ENCODE results near the gene KAZALD1.
A peak's percentile ranks its signal among the peaks of the same experiment; 100 is the strongest.
"Not testable (repeated sequence)": the region's sequence is repeated elsewhere in the genome, so short reads cannot be mapped to it uniquely, and the experiment has no call there.

Gene KAZALD1

GRCh38 chr10:101030496-101031127 is 31.2 kb upstream of the KAZALD1 start:
- no peak for DNase-seq

DNA sequence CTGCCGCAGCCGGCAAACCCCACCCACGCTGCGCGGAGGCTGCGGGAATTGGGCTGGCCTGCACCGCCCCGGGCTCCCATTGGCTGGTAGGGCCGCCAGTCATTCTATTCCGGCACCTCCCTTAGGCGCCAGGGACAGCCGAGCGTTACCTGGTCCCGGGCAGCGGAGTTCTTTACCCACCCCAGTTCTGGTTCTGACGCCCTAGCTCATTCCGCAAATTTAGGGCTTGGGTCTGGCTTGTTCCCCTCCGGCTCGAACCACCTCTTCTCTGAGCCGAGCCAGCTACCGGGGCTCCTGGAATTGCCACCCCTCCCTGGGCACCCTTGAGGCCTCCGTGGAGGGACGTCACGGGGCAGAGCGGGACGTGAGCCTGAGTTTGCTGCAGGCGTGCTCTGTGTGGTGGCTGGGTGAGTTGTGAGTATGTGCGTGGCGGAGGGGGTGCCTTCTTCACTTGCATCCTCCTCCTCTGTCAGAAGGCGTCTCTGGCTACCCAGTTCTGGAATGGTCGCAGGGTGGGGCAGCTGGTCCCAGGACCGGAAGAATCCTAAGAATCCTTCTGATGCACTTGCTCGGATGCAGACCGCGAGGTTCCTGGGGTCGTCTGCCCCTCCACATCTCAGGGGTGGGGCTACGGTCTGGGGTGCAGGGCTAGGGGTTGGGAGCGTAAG is 30.5 kb upstream of the KAZALD1 start, which contains the start of the genes PDZD7 and SFXN3:
PDZD7 (minus strand) TSS at position 2 of the 668 bp plus-strand sequence. CDS start 910 bp downstream, outside the sequence.
SFXN3 (plus strand) TSS at position 107 of the 668 bp plus-strand sequence. CDS start 3,461 bp downstream, outside the sequence.
- peak; percentile 50 for DNase-seq

- DNase-seq, result no peak
These were observed 29.8 kb upstream of the KAZALD1 start for GRCh38 chr10:101031796-101032636.

DNA sequence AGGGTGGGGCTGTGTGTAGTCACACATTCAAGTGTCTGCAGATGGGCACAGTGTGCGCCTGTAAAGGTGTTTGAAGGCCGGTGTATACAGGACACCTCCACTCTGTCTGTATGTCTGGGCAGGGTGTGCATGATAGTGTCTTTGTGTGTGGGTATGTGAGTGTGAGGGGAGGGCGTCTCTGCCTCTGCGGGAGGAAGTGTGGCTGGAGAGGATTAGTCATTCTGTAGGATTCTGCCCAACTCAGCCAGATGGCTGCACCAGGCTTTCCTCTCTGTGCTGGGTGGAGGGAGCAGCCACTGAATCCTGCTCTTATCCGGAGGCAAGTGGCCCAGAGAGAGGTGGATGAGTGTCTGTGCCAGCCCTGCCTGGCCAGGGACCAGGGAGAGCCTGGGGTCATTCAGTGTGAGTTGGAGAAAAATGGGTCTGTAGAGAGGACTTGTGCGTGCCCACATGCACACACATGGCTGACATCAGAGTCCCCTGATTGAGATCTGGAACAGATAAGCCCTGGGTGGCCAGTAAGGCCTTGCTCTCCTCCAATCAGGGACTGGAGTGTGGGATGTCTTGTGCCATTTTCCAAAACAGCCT is 29.1 kb upstream of the KAZALD1 start:
- no peak for DNase-seq

DNA sequence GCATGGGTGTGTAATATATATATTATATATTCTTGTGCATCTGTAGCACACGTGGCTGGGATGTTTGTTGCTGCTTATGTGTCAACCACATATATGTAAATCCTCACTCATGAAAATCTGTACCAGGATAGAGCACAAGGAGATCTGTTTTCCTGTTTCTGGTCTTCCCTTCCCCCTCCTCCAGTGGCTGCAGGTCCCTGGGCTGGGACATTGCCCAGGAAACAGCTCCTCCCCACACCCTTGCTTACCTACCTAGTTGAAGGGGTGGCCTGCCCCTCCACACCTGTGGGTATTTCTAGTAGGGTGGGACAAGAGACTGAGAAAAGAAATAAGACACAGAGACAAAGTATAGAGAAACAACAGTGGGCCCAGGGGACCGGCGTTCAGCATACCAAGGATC is 28.5 kb upstream of the KAZALD1 start:
- DNase-seq, result no peak

DNA sequence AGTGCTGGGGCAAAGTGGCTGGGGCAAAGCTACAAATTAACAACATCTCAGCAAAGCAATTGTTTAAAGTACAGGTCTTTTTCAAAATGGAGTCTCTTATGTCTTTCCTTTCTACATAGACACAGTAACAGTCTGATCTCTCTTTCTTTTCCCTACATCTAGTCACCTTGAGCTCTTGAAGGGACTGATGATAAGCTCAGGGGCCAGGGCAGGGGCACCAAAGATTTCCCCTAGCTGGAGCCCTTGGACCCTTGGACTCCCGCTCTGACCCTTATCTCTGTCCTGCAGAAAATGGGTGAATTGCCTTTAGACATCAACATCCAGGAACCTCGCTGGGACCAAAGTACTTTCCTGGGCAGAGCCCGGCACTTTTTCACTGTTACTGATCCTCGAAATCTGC is 27.4 kb upstream of the KAZALD1 start:
- not testable (repeated sequence) for DNase-seq

- DNase-seq, result no peak
These were observed 26.5 kb upstream of the KAZALD1 start for GRCh38 chr10:101035314-101035713.

GRCh38 chr10:101035916-101036702 is 25.7 kb upstream of the KAZALD1 start:
- DNase-seq, result no peak

- no peak for DNase-seq
These were observed 25.1 kb upstream of the KAZALD1 start for GRCh38 chr10:101036726-101037125.

GRCh38 chr10:101038484-101038883 is 23.3 kb upstream of the KAZALD1 start:
- no peak for DNase-seq

GRCh38 chr10:101040061-101040460 is 21.7 kb upstream of the KAZALD1 start:
- DNase-seq, result no peak

GRCh38 chr10:101040851-101041250 is 20.9 kb upstream of the KAZALD1 start:
- DNase-seq, result no peak

- peak; percentile 43 for DNase-seq
These were observed 20.5 kb upstream of the KAZALD1 start for GRCh38 chr10:101041252-101041761.

- no peak for DNase-seq
These were observed 19.7 kb upstream of the KAZALD1 start for GRCh38 chr10:101042118-101042517.

DNA sequence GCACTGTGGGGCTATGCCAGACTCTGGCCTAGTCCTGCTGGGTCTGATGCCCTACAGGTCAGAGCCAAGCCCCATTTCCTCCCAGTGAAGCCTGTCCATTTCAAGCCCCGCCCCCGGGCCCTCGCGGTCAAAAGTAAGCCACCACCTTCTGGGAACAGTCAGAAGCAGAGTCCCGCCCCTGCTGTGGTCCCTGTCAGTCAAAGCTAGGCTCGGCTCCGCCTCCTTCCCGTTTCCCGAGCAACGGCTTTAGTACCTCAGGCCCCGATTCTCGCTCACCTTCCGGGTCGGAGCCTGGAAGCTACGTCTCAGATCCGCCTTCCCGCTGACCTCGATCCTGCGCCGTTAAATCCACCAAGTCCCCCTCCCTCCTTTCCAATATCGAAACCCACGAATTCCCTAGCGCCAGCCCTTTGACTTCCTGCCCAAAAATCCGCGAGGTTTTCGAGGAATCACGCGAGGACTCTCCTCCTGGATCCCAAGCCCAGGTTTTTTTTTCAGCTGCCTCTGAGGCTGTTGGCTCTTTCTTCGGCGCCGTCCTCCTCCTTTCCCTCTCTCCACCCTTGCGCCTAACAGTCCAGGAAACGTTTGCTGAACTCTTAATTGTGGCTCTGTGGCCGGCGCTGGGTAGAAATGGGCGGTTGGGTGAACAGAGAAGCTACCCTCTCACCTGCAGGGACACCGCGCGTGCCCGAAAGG is 19.0 kb upstream of the KAZALD1 start:
- DNase-seq, result peak; percentile 95

DNA sequence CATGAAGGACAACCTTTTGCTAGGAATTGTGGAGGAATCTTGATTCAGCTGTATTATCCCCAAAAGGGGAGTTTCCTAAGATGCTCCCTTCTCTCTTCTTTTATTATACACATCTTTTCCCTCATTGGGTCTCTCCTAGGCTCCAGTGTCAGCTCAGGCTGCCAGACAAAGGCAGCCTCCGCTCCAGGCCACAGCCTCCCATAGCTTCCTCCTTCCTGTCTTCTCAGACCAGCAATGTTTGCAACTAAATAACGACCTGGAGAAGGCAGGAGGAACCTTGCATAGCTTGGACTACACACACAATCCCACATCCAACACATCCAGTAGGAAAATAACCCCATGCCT is 18.5 kb upstream of the KAZALD1 start:
- no peak for DNase-seq

GRCh38 chr10:101044117-101044516 is 17.7 kb upstream of the KAZALD1 start:
- DNase-seq, result no peak

DNA sequence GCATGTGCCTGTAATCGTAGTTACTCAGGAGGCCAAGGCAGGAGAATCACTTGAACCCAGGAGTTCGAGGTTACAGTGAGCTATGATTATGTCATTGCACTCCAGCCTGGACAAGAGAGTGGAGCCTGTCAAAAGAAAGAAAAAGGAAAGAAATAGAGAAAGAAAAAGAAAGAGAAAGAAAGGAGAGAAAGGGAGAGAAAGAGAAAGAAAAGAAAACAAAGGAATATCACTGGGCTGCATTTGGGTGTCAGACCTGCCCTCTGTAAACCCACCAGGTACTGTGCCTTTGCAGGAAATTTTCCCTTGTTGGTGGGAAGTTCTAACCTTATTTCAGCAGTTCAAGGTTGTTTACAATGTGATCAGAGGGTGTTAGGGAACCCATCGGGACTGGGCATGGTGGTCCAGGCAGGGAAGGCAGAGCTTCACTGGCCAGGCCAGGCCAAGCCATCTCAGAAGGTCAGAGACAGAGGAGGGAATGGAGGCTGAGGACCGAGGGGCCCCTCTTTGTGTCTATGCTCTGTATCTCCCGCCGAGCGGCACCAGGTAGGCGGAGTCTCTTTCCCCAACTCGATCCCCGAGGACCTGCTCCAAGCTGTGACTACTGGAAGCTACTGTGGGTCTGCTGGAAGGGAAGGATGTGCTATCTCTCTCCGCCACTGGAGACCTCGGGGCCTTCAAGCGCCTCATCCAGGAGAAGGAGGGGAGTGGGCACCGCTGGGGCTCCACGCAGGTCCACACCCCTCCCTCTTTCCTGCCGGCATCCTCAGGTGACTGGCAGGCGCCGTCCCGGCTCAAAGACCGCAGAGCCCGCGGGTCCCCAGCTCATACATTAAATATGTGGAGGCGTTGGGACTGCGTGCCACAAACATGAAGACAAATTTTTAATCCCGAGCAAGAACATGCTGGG is 15.2 kb upstream of the KAZALD1 start:
- peak; percentile 3 for DNase-seq

DNA sequence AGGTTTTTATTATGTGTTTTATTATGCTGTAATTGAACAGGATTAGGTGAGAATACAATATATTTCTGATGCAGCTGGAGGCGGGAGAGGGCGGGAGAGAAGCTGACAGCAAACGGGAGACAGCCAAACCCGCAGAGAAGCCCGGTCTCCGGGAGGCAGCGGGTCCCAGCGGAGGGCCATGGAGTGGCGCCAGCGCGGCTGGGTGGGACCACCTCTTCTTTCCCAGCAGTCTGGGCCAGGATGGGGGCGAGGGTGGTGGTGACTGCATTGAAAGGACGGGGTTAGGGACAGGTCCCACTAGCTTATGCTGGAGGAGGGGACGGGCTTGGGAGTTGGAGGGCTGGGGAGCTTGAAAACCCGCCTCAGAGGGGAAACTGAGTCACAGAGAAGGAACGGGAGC is 14.5 kb upstream of the KAZALD1 start:
- no peak for DNase-seq

Data from NCI-H2107 (cell line).